ENCODE measurements around the gene ABI3. TPM values are rescaled to one million over a fixed set of nuclear protein-coding genes. Genes with fewer than 3 reads are reported as not detected.

The ABI3 gene
- total RNA-seq, 1 donor from 2014 or later, result 11.0 TPM

- H3K27ac ChIP-seq, result no peak overlapping the region
- H3K4me3 ChIP-seq, result no peak overlapping the region
- H3K4me1 ChIP-seq, result peaks cover 7% of the 10 kb centered on the region
- DNase-seq (ENCODE audit: extremely low spot score in 2 of 2), result no peak
- no peak for TF ChIP-seq POLR2AphosphoS5 (IDR thresholded peaks at IDR 0.05; ENCODE audit: insufficient read depth in 1 of 2, low read depth in 1 of 2)
- no peak for TF ChIP-seq POLR2A (IDR thresholded peaks at IDR 0.05)
- no peak for TF ChIP-seq CTCF (IDR thresholded peaks at IDR 0.05)
- no peaks in the 10 kb centered on the region for H3K27me3 ChIP-seq
- no peaks in the 10 kb centered on the region for H3K36me3 ChIP-seq
- intact Hi-C loops (cut with DNase I), result no loop called here
- H3K9me3 ChIP-seq, result no peaks in the 10 kb centered on the region
Observed at GRCh38 chr17:49252148-49252695, 41.7 kb downstream of the ABI3 start.

- peaks cover 7% of the 10 kb centered on the region for H3K4me1 ChIP-seq
- H3K9me3 ChIP-seq, result no peaks in the 10 kb centered on the region
- DNase-seq (ENCODE audit: extremely low spot score in 2 of 2), result no peak
- no peak overlapping the region for H3K27ac ChIP-seq
- no peak overlapping the region for H3K4me3 ChIP-seq
- H3K36me3 ChIP-seq, result no peaks in the 10 kb centered on the region
- no peaks in the 10 kb centered on the region for H3K27me3 ChIP-seq
- TF ChIP-seq CTCF (IDR thresholded peaks at IDR 0.05) (no peak), POLR2AphosphoS5 (IDR thresholded peaks at IDR 0.05; ENCODE audit: insufficient read depth in 1 of 2, low read depth in 1 of 2) (no peak), POLR2A (IDR thresholded peaks at IDR 0.05) (no peak)
- intact Hi-C loops (cut with DNase I), result no loop called here
Observed at GRCh38 chr17:49254066-49254465, 43.6 kb downstream of the ABI3 start.

GRCh38 chr17:49255125-49255524, 44.6 kb downstream of the ABI3 start:
- intact Hi-C loops (cut with DNase I), result no loop called here
- no peaks in the 10 kb centered on the region for H3K9me3 ChIP-seq
- peaks cover 6% of the 10 kb centered on the region for H3K4me1 ChIP-seq
- no peaks in the 10 kb centered on the region for H3K36me3 ChIP-seq
- no peak for TF ChIP-seq POLR2A (IDR thresholded peaks at IDR 0.05)
- TF ChIP-seq POLR2AphosphoS5 (IDR thresholded peaks at IDR 0.05; ENCODE audit: insufficient read depth in 1 of 2, low read depth in 1 of 2), result no peak
- TF ChIP-seq CTCF (IDR thresholded peaks at IDR 0.05), result no peak
- DNase-seq (ENCODE audit: extremely low spot score in 2 of 2), result no peak
- no peak overlapping the region for H3K4me3 ChIP-seq
- H3K27ac ChIP-seq, result no peak overlapping the region
- H3K27me3 ChIP-seq, result no peaks in the 10 kb centered on the region

- Histone ChIP-seq H3K36me3 (no peaks in the 10 kb centered on the region), H3K27me3 (no peaks in the 10 kb centered on the region), H3K27ac (no peak overlapping the region), H3K4me3 (no peak overlapping the region), H3K9me3 (no peaks in the 10 kb centered on the region), H3K4me1 (peaks cover 14% of the 10 kb centered on the region)
- DNase-seq (ENCODE audit: extremely low spot score in 2 of 2), result no peak
- TF ChIP-seq CTCF (IDR thresholded peaks at IDR 0.05) (no peak), POLR2AphosphoS5 (IDR thresholded peaks at IDR 0.05; ENCODE audit: insufficient read depth in 1 of 2, low read depth in 1 of 2) (no peak), POLR2A (IDR thresholded peaks at IDR 0.05) (no peak)
- intact Hi-C loops (cut with DNase I), result no loop called here
Observed at GRCh38 chr17:49258394-49258793, 47.9 kb downstream of the ABI3 start.

GRCh38 chr17:49259663-49260010, 49.1 kb downstream of the ABI3 start:
- peak overlapping the region; percentile 55 to 57 for H3K4me3 ChIP-seq
- H3K9me3 ChIP-seq, result no peaks in the 10 kb centered on the region
- intact Hi-C loops (cut with DNase I), result no loop called here
- H3K27me3 ChIP-seq, result no peaks in the 10 kb centered on the region
- peak overlapping the region; percentile 81 for H3K27ac ChIP-seq
- H3K36me3 ChIP-seq, result no peaks in the 10 kb centered on the region
- H3K4me1 ChIP-seq, result peaks cover 14% of the 10 kb centered on the region
- DNase-seq (ENCODE audit: extremely low spot score in 2 of 2), result no peak
- TF ChIP-seq POLR2A (IDR thresholded peaks at IDR 0.05) (no peak), POLR2AphosphoS5 (IDR thresholded peaks at IDR 0.05; ENCODE audit: insufficient read depth in 1 of 2, low read depth in 1 of 2) (no peak), CTCF (IDR thresholded peaks at IDR 0.05) (no peak)
